Activated CD4-positive, alpha-beta T cell treated with anti-CD3 and anti-CD28 coated beads for 36 hours (primary cell): ENCODE data around the gene DGCR6L. TPM values are rescaled to one million over a fixed set of nuclear protein-coding genes. Genes with fewer than 3 reads are reported as not detected.
A peak's percentile ranks its signal among the peaks of the same experiment; 100 is the strongest.
"Not testable (repeated sequence)": the region's sequence is repeated elsewhere in the genome, so short reads cannot be mapped to it uniquely, and the experiment has no call there.

ENCODE experiments used
- ATAC-seq: fragments of 200-7000 bp; cut with Tn5 transposase; one replicate; pipeline ENCODE4 v1.10.0; 2021; ENCODE audit warnings: mild to moderate bottlenecking, moderate library complexity
- CTCF ChIA-PET: fragments of 350-600 bp; sonication (Branson Sonifier 250); formaldehyde crosslinking; loops from one replicate; lab custom pipeline; 2021; ENCODE audit warnings: antibody characterized with exemption; lab: Charles Lee
- POLR2A ChIA-PET: fragments of 350-600 bp; sonication (Branson Sonifier 250); formaldehyde crosslinking; loops from one replicate; lab custom pipeline; 2021; ENCODE audit warnings: antibody characterized with exemption, inconsistent platforms; lab: Charles Lee
- DNase-seq: peaks from one replicate; pipeline ENCODE4 v3.0.0-alpha.2; 2020
- H3K27ac Mint-ChIP-seq: one replicate; pipeline ENCODE4 v1.8.0; 2021; ENCODE audit warnings: mixed read lengths
- H3K27me3 Mint-ChIP-seq: one replicate; pipeline ENCODE4 v1.8.0; 2021; ENCODE audit warnings: mixed read lengths
- H3K36me3 Mint-ChIP-seq: one replicate; pipeline ENCODE4 v1.8.0; 2021; ENCODE audit warnings: low read depth, mixed read lengths
- H3K4me1 Mint-ChIP-seq: one replicate; pipeline ENCODE4 v1.8.0; 2021; ENCODE audit warnings: mixed read lengths
- H3K4me3 Mint-ChIP-seq: one replicate; pipeline ENCODE4 v1.8.0; 2021; ENCODE audit warnings: mild to moderate bottlenecking, moderate library complexity, mixed read lengths
- H3K9me3 Mint-ChIP-seq: one replicate; pipeline ENCODE4 v1.8.0; 2021; ENCODE audit warnings: low read depth, mixed read lengths
- intact Hi-C, 2 experiments: fragments of 100-400 bp; cut with DNase I in 1 of 2; cut with micrococcal nuclease in 1 of 2; formaldehyde crosslinking; loops; one replicate each; pipeline versions ENCODE4 v1.14.2 to v1.15.1; 2022 to 2024; cut with DNase I, micrococcal nuclease
- total RNA-seq, 2 experiments: library from RNA; stranded (reverse); gene quantifications; one replicate each; pipeline ENCODE4 v1.2.3, GENCODE V29; 2021

Gene DGCR6L
- total RNA-seq, 2 experiments from 2014 or later = 22.4 to 24.8 TPM

DNA sequence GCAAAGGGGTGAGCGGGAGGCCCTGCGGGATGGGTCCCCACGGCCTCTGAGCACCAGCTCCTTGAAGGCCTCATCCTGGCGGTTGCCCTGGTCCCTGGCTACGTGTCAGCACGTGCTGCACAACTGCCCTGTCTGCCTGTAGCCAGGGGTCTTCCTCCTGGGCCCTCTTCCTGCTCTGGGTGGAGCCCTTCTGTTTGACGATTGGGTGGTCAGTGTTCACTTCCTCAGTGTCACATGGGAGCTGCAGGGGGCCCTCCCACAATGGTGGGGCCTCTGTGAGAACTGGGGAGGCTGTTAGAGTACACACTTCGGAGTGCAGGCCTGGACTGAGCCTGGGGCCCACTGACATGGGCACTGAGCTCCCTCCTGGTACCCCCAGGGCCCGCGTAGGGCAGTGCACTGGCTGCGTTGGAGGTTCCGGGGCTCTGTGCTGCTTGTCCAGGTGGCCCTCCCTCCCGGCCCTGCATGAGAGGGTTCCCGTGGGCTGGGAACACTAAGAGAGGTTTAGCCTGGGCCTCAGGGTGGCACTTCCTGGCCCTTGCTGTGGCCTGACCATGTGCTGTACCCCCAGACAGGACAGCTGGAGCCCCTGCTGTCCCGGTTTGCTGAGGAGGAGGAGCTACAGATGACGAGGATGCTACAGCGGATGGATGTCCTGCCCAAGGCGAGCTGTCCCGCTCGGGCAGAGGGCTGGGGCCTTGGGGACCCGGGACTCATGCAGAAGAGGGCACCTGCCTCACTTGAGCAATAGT, 13.8 kb downstream of the DGCR6L start:
- POLR2A ChIA-PET = no interaction called here

DNA sequence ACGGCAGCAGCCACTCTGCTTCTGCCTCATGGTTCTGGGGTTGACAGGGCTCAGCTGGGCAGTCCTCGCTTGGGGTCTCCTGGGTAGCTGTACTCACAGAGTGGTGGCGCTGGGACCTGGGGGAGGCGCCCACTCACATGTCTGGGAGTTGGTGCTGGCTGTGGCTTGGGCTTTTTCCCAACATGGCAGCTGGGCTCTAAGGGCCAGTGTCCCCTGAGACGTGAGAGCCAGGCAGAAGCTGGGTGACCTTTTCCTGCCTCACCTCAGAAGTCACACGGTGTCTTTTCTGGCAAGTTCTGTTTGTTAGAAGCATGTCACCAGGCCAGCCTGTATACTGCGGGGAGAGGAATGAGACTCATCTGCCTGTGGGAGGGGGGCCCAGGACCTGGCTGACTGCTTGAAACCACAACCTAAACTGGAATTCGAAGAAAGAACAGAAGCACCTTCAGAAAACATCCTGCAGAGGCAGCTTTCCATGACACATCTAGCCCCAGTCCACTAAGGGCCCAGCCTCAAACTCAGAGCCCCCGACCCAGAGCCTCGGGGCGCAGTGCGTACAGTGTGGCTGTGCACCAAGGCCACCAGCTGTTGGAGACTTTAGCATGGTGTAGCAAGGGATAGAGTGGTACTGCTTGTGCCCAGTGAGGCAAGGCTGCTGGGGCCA, 14.5 kb downstream of the DGCR6L start:
- H3K9me3 Mint-ChIP-seq, ATAC-seq, H3K4me3 Mint-ChIP-seq, DNase-seq, CTCF ChIA-PET, H3K27me3 Mint-ChIP-seq, intact Hi-C loops, H3K4me1 Mint-ChIP-seq, H3K27ac Mint-ChIP-seq, H3K36me3 Mint-ChIP-seq, POLR2A ChIA-PET: not testable (repeated sequence)

More for the DNA sequence above, 13.8 kb downstream of the DGCR6L start:
- Mint-ChIP-seq H3K27ac (no peak overlapping the region), H3K36me3 (no peaks in the 10 kb centered on the region), H3K27me3 (peaks cover 3% of the 10 kb centered on the region), H3K4me3 (no peak overlapping the region), H3K9me3 (no peaks in the 10 kb centered on the region), H3K4me1 (no peaks in the 10 kb centered on the region)
- DNase-seq (no peak), ATAC-seq (no peak)
- intact Hi-C loops = no loop called here
- CTCF ChIA-PET = no interaction called here

DNA sequence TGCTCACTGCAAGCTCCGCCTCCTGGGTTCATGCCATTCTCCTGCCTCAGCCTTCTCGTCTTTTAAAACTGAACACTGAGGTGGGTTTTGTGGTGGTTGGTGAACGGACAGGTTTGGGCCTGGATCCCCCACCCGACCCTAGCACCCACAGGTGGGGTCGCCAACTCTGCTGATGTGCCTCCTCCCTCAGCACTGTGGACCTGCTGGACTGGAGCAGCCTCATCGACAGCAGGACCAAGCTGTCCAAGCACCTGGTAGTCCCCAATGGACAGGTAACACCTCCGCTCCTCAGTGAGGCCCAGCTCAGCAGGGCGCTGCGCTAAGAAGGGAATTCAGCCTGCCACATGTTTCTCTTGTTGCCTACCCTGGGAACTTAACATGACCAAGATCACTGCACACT, 15.2 kb downstream of the DGCR6L start:
- H3K4me1 Mint-ChIP-seq = no peaks in the 10 kb centered on the region
- intact Hi-C loops = no loop called here

DNA sequence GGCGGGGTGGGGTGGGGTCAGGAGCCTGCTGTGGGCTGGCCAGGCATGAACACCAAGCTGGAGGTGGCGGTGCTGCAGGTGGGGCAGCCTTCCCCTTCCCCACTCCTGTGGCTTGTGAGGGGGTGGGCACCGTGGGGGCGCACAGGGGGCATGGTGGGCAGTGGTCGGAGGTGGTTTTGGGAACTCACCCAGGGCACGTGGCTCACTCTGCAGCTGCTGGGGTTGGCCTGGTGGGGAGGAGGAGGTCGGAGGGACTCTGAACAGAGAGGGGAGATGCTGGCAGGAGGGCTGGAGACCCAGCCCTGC, 16.7 kb downstream of the DGCR6L start:
- H3K27ac Mint-ChIP-seq, intact Hi-C loops, CTCF ChIA-PET: not testable (repeated sequence)

More for the DNA sequence above, 15.2 kb downstream of the DGCR6L start:
- Mint-ChIP-seq H3K4me3 (no peak overlapping the region), H3K27ac (no peak overlapping the region), H3K27me3 (peaks cover 7% of the 10 kb centered on the region), H3K9me3 (no peaks in the 10 kb centered on the region), H3K36me3 (no peaks in the 10 kb centered on the region)
- POLR2A ChIA-PET = no interaction called here
- ATAC-seq = no peak
- no peak for DNase-seq
- CTCF ChIA-PET = no interaction called here

DNA sequence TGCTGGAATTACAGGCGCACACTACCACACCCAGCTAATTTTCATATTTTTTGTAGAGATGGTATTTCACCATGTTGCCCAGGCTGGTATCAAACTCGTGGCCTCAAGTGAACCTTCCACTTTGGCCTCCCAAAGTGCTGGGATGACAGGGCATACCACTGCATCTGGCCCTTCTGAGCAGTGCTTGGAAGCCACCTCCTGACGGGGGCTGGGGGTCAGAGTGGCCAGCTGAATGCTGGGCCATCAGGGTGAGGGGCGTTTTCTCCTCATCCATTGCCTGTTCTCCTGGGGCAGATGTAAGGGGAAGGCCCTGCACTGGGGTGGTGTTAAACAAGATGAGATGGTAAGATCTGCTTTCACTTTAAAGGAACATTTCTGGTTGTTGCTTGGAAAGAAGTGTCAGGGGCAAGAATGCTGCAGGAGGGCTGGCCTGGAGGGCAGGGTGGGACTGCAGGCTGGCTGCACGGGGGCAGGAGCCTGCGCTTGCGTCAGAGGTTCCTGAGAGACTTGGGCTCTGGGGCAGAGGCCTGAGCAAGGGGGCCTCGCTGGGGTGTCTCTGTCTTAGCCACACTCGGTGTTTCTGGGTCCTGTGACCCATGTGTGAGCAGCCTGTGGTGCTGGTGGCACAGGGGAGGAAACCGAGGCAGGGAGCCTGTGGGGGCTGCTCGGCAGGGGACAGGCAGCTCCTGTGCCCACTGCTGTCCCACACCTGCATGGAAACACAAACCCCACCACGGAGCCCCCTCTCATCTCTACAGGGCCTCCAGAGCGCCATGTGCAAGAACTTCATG, 17.2 kb downstream of the DGCR6L start:
- Mint-ChIP-seq H3K4me3 (no peak overlapping the region), H3K27ac (no peak overlapping the region), H3K9me3 (no peaks in the 10 kb centered on the region), H3K4me1 (no peaks in the 10 kb centered on the region), H3K27me3 (peaks cover 7% of the 10 kb centered on the region), H3K36me3 (no peaks in the 10 kb centered on the region)
- POLR2A ChIA-PET = no interaction called here
- intact Hi-C loops = no loop called here
- no peak for ATAC-seq
- CTCF ChIA-PET = no interaction called here
- no peak for DNase-seq

More for the DNA sequence above, 16.7 kb downstream of the DGCR6L start:
- H3K9me3 Mint-ChIP-seq, H3K4me1 Mint-ChIP-seq, DNase-seq, ATAC-seq, H3K27me3 Mint-ChIP-seq, H3K4me3 Mint-ChIP-seq, POLR2A ChIA-PET, H3K36me3 Mint-ChIP-seq: not testable (repeated sequence)

DNA sequence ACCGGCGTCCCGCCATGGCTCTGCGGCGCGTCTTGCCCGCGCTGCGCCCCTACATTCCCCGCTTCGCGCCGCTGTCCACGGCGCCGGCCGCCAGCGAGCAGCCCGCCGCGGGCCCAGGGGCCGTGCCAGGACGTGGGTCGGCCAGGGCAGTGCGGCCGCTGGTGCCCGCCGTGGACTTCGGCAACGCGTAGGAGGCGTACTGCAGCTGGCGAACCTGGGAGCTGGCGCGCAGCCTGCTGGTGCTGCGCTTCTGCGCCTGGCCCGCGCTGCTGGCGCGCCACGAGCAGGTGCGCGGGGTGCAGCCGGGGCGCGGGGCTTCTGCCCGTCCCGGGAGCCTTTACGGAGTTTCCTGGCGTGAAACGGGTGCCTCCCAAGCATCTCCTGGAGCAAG, 20.1 kb downstream of the DGCR6L start:
- ChIA-PET POLR2A (no interaction called here), CTCF (no interaction called here)
- intact Hi-C loops = loop anchor here (1.0 to 10.0 kb wide), 11 partner anchors 21 to 1008 kb away; partner anchors contain the start of genes DGCR6L (in 2 of the 2), CLTCL1 (in 1 of the 2), DGCR8 (in 1 of the 2) and MED15 (in 1 of the 2)
- DNase-seq (no peak), ATAC-seq (peak; percentile 43)
- peaks cover 7% of the 10 kb centered on the region for H3K27me3 Mint-ChIP-seq
- H3K9me3 Mint-ChIP-seq = no peaks in the 10 kb centered on the region
- no peaks in the 10 kb centered on the region for H3K4me1 Mint-ChIP-seq
- no peak overlapping the region for H3K27ac Mint-ChIP-seq
- peak overlapping the region; percentile 54 for H3K4me3 Mint-ChIP-seq
- no peaks in the 10 kb centered on the region for H3K36me3 Mint-ChIP-seq

DNA sequence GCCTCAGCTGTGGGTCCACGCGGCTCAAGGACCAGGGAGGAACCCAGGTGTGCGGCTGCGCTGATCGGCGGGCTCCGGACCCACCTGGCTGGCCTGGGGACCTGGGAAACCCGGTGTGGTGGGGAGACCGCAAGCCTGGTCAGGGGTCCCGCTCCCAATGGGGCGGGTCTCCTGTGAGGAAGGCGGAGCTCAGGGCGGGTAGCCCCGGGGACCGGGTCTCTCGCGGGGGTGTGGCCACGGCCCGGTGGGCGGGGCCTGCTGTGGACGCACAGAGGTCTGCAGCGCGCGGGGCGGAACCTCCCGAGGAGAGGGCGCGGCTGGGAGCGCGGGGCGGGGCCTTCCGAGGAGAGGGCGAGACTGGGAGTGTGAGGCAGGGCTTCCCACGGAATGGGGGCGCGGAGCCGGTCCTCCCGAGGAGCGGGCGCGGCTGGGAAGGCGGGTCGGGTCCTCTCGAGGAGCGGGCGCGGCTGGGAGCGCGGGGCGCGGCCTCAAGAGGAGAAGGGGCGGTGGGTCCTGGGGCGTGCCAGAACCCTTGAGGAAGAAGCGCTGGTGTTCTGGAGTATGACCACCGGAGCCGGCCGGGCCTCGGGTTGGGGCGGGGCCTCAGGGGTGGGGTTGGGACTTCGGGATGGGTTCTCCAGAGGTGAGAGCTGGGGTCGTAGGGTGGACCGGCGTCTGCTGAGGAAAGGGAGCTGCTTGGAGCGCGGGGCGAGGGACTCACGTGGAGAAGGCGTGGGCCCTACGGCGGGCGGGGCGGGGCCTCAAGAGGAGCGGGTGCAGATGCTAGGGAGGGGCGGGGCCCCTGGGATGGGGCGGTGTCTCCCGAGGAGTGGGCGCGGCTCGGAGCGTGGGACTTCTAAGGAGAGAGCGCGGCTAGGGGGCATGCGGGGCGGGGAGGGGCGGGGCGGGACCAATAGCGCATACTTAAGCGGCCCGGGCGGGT, 20.8 kb downstream of the DGCR6L start:
- Mint-ChIP-seq H3K36me3 (no peaks in the 10 kb centered on the region), H3K27ac (peak overlapping the region; percentile 43), H3K4me1 (no peaks in the 10 kb centered on the region), H3K4me3 (peak overlapping the region; percentile 71), H3K9me3 (no peaks in the 10 kb centered on the region), H3K27me3 (peaks cover 7% of the 10 kb centered on the region)
- ChIA-PET POLR2A (interaction anchor here (0.6 to 0.7 kb wide), 2 partner anchors 13 to 1468 kb away, joined by 3 read pairs; no protein-coding TSS in a partner anchor), CTCF (interaction anchor here (0.5 kb wide), 1 partner anchor 247 kb away, joined by 3 read pairs; no protein-coding TSS in a partner anchor)
- peak; percentile 91 for ATAC-seq
- intact Hi-C loops = loop anchor here (1.0 to 10.0 kb wide), 11 partner anchors 21 to 1008 kb away; partner anchors contain the start of genes DGCR6L (in 2 of the 2), CLTCL1 (in 1 of the 2), DGCR8 (in 1 of the 2) and MED15 (in 1 of the 2)
- peak; percentile 95 for DNase-seq

DNA sequence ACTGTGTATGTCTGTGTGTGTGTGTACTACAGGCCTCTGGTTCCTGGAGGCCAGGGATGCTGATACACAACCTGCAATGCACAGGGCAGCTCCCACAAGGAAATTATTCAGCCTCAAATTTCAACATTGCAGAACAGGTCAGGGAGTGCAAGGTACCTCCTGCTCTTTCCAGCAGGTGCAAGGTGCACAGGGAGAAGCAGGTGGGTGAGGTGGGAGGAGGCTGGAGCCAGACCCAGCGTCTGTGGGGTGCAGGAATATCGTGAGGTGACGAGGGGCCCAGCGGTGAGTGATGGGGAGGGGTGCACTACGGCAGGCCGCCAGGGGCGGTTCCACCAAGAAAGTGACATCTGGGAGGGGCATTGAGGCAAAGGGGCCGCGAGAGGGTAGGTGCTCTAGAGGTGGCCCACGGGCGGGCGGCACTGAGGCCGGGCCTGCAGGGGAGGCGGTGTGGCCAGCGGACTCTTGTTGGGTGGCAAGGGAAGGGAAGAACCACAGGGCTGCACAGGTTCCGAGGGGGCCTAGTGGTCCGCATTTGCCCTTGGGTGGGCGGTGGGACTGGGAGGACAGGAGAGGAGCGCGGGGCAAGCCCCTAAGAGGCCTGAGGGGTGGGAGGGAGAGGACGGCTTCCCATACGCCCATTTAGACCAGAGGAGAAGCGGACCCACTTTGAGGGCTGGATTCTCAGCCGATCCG, 21.6 kb downstream of the DGCR6L start:
- POLR2A ChIA-PET = interaction anchor here (0.7 kb wide), 1 partner anchor 14 kb away, joined by 3 read pairs; no protein-coding TSS in a partner anchor
- ATAC-seq = no peak

DNA sequence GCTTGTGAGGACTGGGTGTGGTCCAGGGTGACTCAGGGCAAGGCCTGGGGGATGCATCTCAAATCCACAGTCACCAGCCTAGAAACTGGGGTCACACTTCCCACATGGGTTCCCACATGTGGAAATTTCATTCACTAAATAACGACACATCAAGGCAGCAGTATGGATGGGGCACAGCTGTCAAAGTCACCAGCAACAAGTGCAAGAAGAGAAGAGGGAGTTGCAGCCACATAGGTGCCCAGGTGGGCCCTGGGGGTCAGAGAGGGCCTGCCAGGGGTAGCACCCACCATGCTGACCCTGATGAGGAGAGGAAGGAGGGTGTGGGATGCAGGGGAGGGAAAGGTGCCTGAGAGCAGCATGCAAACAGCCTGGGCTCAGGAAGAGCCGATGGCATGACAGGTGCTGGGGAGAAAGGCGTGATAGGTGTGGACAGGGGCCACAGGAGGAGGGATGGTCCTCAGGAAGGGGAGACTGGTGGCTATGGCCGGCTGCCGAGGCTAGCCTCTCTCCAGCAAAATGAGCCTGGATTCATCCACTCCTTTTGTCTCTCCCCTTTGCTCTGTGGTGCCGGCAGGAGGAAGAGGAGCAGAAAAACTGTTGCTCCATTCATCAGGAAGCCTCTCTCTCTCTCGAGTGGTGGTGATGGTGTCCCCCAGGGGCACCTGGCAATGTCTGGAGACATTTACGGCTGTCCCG, 22.3 kb downstream of the DGCR6L start:
- Mint-ChIP-seq H3K27me3 (peaks cover 6% of the 10 kb centered on the region), H3K36me3 (no peaks in the 10 kb centered on the region), H3K4me3 (peak overlapping the region; percentile 71), H3K4me1 (no peaks in the 10 kb centered on the region), H3K27ac (no peak overlapping the region), H3K9me3 (no peaks in the 10 kb centered on the region)
- POLR2A ChIA-PET = no interaction called here
- ATAC-seq (no peak), DNase-seq (no peak)
- CTCF ChIA-PET = no interaction called here
- intact Hi-C loops = loop anchor here (2.0 to 10.0 kb wide), 2 partner anchors 323 to 405 kb away; no protein-coding TSS in a partner anchor

More for the DNA sequence above, 21.6 kb downstream of the DGCR6L start:
- intact Hi-C loops = loop anchor here (2.0 to 10.0 kb wide), 2 partner anchors 323 to 405 kb away; no protein-coding TSS in a partner anchor
- peaks cover 7% of the 10 kb centered on the region for H3K27me3 Mint-ChIP-seq
- no peaks in the 10 kb centered on the region for H3K4me1 Mint-ChIP-seq
- peak overlapping the region; percentile 71 for H3K4me3 Mint-ChIP-seq
- no peaks in the 10 kb centered on the region for H3K9me3 Mint-ChIP-seq
- no peaks in the 10 kb centered on the region for H3K36me3 Mint-ChIP-seq
- CTCF ChIA-PET = no interaction called here
- DNase-seq = no peak
- no peak overlapping the region for H3K27ac Mint-ChIP-seq
